Mesenteric fat pad (tissue), 1 donor: ENCODE data around the gene MYRIP. TPM values are rescaled to one million over a fixed set of nuclear protein-coding genes. Genes with fewer than 3 reads are reported as not detected.
"Not testable (repeated sequence)": the region's sequence is repeated elsewhere in the genome, so short reads cannot be mapped to it uniquely, and the experiment has no call there.

Experiments
- DNase-seq: peaks from one replicate; pipeline ENCODE4 v3.0.0-alpha.2; 2020; ENCODE audit warnings: low spot score
- total RNA-seq: library from RNA; stranded (reverse); fragmentation: NEBNext Ultra II Directional; extraction: Animal tissue kit (Norgen Biotek cat#: 25700); gene quantifications from one replicate; pipeline ENCODE4 v1.2.1, GENCODE V29; 2021
- donor health status: DM: yes; HTN: yes; CAD: no.

MYRIP gene
- total RNA-seq, 1 donor from 2014 or later, result 1.8 TPM

- no peak for DNase-seq
Measured at GRCh38 chr3:40120067-40120692, 310.8 kb downstream of the MYRIP start.

GRCh38 chr3:40120806-40121205, 311.4 kb downstream of the MYRIP start:
- no peak for DNase-seq

GRCh38 chr3:40124918-40125317, 315.5 kb downstream of the MYRIP start:
- DNase-seq, result no peak

GRCh38 chr3:40128166-40128565, 318.8 kb downstream of the MYRIP start:
- no peak for DNase-seq

DNA sequence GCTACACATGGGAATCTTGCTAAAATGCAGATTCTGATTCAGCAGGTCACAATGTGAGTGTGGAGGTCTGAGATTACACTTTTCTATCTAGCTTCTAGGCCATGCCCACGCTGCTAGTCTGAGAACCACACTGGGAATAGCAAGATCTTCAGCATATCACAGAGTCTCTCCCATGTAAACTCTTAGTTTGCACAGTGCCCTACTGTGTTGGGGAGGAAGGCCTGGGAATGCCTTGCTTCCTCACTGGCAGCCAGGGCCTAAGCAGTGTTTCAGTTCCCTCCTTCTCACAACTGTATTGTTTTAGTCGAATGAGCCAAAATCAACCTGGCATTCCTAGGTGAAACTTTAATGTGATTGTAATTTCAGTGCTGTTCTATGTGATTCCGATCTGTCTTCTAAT, 320.1 kb downstream of the MYRIP start:
- no peak for DNase-seq

GRCh38 chr3:40129981-40130380, 320.6 kb downstream of the MYRIP start:
- DNase-seq, result no peak

DNA sequence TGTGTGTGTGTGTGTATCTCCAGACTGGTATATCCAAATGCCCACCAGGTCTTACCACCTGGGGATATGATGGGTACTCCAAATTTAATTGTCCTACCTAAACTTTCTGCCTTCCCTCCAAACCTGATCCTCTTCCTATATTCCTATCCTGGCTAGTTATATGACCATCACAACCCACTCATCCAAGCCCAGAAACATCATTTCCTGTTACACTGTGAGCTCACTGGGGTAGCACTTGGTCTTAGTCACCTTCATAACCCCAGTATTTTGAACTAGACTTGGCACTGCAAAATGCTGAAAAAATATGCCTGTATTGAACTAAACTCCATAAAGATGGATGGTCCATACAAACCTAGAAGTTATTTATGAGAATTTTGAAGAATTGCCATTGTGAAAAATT, 321.3 kb downstream of the MYRIP start:
- DNase-seq, result no peak

GRCh38 chr3:40133886-40134575, 324.6 kb downstream of the MYRIP start:
- not testable (repeated sequence) for DNase-seq

DNA sequence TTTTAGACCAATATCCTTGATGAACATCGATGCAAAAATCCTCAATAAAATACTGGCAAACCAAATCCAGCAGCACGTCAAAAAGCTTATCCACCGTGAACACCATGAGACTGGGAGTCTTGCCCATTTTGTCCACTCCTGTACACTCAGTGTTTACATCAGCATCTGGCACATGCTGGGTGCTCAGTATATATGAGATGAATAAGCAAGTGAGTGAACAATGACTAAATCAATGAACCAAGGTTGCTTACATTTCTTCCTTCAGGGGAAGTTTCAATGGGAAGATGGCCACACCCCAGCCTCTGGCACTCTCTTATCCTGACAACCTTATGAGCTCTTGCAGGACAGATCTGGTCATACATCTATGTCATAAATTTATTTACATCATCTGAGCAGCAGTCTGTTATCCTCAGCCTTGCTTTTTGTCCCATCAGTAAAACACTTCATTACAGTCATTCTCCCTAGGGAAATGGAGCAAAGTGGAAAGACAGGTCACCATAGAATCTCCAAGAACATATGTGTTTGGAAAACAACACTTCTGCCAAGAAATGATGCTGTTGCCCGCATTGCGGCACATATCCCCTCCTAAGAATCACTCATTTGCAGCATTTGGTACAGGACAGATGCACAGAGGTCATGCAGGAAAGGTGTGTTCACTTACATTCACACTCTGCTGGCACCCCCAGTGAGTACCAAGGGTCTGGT, 328.3 kb downstream of the MYRIP start:
- no peak for DNase-seq

DNA sequence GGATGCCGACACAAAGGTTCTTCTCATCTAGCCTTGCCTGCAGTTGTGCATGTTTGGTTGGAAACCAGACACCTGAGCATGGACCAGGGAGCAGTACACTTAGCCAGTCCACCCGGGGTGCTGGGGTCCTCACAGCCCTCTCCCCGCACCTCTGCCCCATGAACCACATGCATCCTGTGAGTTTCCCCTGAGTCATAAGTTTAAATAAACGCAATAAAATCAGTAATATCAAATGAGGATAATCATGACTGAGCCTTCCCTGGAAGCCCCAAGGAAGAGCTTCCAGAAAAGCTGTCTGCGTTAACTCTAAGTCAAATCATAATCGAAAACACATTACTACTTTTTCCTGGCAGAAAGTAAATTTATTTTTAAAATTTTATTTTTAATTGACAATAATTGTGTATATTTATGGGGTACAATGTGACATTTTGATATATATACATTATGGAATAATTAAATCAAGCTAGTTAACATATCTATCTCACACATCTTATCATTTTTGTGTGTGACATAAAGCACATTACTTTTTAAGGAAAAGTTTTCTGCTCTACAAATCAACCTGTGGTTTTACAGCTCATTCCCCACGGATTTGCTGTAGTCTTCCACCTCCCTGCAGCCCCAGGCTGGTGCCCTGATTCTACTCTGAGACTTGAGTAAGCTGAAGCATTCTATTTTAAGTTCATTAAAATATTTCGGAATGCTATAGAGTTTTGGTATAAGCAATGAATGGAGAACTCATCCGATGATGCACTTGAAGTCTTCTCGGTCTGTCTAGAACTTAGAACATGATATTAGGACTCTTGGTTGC, 334.1 kb downstream of the MYRIP start:
- no peak for DNase-seq

- DNase-seq, result no peak
Measured at GRCh38 chr3:40148827-40149226, 339.4 kb downstream of the MYRIP start.

- DNase-seq, result no peak
Measured at GRCh38 chr3:40152482-40153133, 343.2 kb downstream of the MYRIP start.

DNA sequence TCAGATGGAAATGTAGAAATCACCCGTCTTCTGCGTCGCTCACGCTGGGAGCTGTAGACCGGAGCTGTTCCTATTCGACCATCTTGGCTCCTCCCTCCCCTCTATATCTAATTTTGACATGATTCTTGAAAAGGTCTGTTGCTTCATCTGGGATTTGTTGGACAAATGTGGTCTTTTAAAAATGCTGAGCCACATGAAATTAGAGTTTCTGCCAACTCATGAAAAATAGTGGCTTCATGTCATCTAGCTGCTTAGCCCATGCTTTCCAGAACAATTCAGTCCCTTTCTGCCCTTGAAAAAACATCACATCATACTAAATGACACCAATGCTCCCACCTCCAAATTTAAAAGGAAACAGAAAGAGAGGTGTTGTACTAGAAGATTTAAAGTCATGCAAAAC, 351.5 kb downstream of the MYRIP start:
- no peak for DNase-seq

- DNase-seq, result no peak
Measured at GRCh38 chr3:40162616-40163015, 353.2 kb downstream of the MYRIP start.

- DNase-seq, result no peak
Measured at GRCh38 chr3:40166997-40167396, 357.6 kb downstream of the MYRIP start.

GRCh38 chr3:40167958-40168357, 358.5 kb downstream of the MYRIP start:
- no peak for DNase-seq

DNA sequence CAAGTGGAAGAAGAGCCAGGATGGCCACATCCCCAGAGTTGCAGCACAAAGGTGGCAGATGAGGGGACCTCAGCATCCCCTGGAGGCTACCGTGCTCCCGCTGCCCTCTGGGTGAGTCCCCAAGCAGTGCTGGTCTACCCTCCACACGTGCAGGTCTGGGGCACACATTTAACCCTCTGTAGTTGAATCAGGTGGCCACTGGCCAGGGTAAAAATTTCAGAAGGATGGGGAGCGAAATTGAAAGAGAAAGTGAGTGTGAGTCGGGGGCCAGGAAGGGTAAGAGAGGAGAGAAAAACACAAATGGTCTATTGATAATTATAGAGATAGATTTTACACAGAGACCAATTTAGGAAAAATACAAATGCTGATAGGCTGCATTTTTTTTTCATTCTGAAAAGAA, 360.6 kb downstream of the MYRIP start:
- peak; percentile 59 for DNase-seq

DNA sequence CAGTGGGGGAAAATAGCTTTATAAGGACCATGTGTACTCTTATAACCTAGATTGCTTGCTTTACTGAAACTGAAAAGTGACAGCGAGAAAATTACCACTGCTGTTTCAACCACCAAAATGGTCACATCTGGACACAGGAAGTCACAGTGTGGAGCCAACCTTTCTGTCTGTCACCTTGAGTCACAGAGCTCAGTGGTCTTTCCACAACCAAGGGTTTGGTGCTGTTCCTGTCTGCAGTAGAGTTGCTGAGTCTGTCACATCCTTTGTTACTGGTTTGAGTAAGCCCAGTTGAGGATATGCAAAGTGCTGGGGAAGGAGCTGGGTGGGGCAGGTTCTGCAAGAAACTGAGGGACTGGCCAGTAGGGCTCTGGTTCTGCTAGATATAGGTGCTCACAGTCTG, 361.0 kb downstream of the MYRIP start:
- peak; percentile 30 for DNase-seq

GRCh38 chr3:40172560-40172959, 363.2 kb downstream of the MYRIP start:
- DNase-seq, result peak; percentile 35

GRCh38 chr3:40173227-40173721, 363.9 kb downstream of the MYRIP start:
- DNase-seq, result no peak

DNA sequence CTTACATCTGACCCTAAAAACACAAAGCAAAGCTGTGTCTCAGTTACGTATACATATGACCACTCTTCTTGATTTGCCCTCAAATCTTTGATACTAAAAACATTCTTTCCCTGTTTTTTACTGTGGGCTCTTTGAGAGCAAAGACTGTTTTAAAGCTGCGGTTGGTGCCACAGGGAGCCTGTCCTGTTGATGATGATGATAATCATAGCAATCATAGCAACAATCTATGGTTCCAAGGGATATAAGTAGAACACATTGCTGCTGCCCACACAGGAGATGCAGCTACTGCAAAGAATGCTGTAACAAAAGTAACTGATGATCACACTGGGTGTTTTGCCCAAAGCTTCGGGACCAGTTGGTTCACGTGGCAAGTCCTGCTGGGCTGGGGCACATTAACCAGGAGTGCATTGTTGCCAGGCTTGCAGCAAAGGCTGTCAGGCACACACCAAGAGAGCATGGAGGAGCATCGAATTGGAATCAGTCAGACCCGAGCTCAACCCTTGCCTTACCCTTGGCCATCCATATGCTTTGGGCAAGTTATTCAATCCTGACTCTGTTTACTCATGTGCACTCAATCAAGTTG, 368.7 kb downstream of the MYRIP start:
- no peak for DNase-seq
